Testis (tissue), 3 donors: ENCODE results near the gene MTERF4. TPM values are rescaled to one million over a fixed set of nuclear protein-coding genes. Genes with fewer than 3 reads are reported as not detected.

Experiments used
- DNase-seq: peaks from one replicate; pipeline ENCODE4 v3.0.0-alpha.2; 2019
- H3K27ac ChIP-seq, 2 donors: fragments of 200-600 bp; sonication (generic); one replicate each; pipeline ENCODE4 v1.5.1; 2019
- H3K27me3 ChIP-seq: fragments of 200-600 bp; sonication (generic); one replicate; pipeline ENCODE4 v1.5.1; 2019
- H3K36me3 ChIP-seq: fragments of 200-600 bp; sonication (generic); one replicate; pipeline ENCODE4 v1.5.1; 2017; ENCODE audit warnings: low read depth; ENCODE audit errors: missing control alignments
- H3K4me1 ChIP-seq: fragments of 200-600 bp; sonication (generic); one replicate; pipeline ENCODE4 v1.5.1; 2019
- H3K4me3 ChIP-seq, 2 donors: fragments of 200-600 bp; sonication (generic); one replicate each; pipeline ENCODE4 v1.5.1; 2017 to 2019
- H3K9me3 ChIP-seq: fragments of 200-600 bp; sonication (generic); one replicate; pipeline ENCODE4 v1.5.1; 2017
- POLR2A ChIP-seq: fragments of 450-650 bp; IDR thresholded peaks from one replicate; pipeline ENCODE4 v1.6.1; 2017; ENCODE audit warnings: antibody characterized with exemption, mild to moderate bottlenecking, moderate library complexity
- WGBS, 2 donors: methylation state at CpG; one replicate each; pipeline ENCODE4 v1.1.5; 2018; 5-methylcytosine and 5-hydroxymethylcytosine counted together
- intact Hi-C: fragments of 100-400 bp; cut with DNase I; formaldehyde crosslinking; loops from one replicate; pipeline ENCODE4 v1.15.1; 2023; ENCODE audit warnings: low total_unique reads
- polyA plus RNA-seq: library from polyadenylated mRNA; stranded (reverse); fragments of 350-450 nt; fragmentation: Illumina TruSeq; extraction: RNeasy Lipid Tissue Mini Kit (QIAGEN cat#74804); gene quantifications from one replicate; pipeline ENCODE4 v1.2.3, GENCODE V29; 2014; ENCODE audit warnings: low read depth, low replicate concordance; ENCODE audit not compliant: insufficient read depth
- total RNA-seq, 2 donors: library from RNA; depleted of rRNA; stranded (reverse); fragments of >200 nt; gene quantifications; one replicate each; pipeline ENCODE4 v1.2.3, GENCODE V29; 2016
- TF ChIP-seq, protein P1 (sequence below), 3 experiments: fragments of 450-650 bp in 2 of 3; fragments of 200-600 bp in 1 of 3; sonication (generic) in 1 of 3; IDR thresholded peaks; one replicate each; pipeline ENCODE4 v1.5.1; 2016 to 2019; ENCODE audit warnings: antibody characterized with exemption in 3 of 3, mild to moderate bottlenecking in 2 of 3, moderate library complexity in 1 of 3

The MTERF4 gene
- total and polyA plus RNA-seq, 3 donors from 2014 or later = 26.4 to 40.6 (median 37.3) TPM

DNA sequence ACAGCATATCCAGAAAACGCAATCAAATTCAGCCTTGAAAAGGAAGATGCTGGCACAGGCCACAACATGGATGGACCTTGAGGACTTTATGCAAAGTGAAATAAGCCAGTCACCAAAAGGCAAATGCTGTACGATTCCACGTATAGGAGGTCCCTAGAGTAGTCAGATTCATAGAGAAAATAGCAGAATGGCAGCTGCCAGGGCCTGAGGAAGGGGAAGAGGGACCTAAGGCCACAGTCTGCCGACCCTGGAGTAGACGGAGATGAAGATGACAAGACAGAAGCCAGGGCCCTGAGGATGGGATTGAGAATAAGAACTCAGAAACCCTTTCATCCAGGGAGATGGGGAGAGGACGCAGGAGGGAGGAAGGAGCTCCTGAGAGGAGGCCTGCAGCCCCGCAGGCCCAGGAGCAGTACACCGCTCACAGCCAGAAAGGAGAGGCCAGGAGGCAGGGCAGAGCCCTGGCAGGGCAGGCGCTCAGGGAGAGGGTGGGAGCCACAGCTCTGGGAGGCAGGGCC lies 8.1 kb upstream of the MTERF4 start:
- H3K9me3 ChIP-seq = no peaks in the 10 kb centered on the region
- H3K4me1 ChIP-seq = no peaks in the 10 kb centered on the region
- no peak for DNase-seq
- H3K4me3 ChIP-seq = no peak overlapping the region
- no peaks in the 10 kb centered on the region for H3K36me3 ChIP-seq
- WGBS, 2 donors = 91 to 93% methylated on average over 9 of the region's 9 CpGs
- no peak for TF ChIP-seq POLR2A
- TF ChIP-seq, protein P1, sequence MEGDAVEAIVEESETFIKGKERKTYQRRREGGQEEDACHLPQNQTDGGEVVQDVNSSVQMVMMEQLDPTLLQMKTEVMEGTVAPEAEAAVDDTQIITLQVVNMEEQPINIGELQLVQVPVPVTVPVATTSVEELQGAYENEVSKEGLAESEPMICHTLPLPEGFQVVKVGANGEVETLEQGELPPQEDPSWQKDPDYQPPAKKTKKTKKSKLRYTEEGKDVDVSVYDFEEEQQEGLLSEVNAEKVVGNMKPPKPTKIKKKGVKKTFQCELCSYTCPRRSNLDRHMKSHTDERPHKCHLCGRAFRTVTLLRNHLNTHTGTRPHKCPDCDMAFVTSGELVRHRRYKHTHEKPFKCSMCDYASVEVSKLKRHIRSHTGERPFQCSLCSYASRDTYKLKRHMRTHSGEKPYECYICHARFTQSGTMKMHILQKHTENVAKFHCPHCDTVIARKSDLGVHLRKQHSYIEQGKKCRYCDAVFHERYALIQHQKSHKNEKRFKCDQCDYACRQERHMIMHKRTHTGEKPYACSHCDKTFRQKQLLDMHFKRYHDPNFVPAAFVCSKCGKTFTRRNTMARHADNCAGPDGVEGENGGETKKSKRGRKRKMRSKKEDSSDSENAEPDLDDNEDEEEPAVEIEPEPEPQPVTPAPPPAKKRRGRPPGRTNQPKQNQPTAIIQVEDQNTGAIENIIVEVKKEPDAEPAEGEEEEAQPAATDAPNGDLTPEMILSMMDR (IDR thresholded peaks at IDR 0.05) = no peak
- intact Hi-C loops = no loop called here
- H3K27ac ChIP-seq = no peak overlapping the region
- no peaks in the 10 kb centered on the region for H3K27me3 ChIP-seq

DNA sequence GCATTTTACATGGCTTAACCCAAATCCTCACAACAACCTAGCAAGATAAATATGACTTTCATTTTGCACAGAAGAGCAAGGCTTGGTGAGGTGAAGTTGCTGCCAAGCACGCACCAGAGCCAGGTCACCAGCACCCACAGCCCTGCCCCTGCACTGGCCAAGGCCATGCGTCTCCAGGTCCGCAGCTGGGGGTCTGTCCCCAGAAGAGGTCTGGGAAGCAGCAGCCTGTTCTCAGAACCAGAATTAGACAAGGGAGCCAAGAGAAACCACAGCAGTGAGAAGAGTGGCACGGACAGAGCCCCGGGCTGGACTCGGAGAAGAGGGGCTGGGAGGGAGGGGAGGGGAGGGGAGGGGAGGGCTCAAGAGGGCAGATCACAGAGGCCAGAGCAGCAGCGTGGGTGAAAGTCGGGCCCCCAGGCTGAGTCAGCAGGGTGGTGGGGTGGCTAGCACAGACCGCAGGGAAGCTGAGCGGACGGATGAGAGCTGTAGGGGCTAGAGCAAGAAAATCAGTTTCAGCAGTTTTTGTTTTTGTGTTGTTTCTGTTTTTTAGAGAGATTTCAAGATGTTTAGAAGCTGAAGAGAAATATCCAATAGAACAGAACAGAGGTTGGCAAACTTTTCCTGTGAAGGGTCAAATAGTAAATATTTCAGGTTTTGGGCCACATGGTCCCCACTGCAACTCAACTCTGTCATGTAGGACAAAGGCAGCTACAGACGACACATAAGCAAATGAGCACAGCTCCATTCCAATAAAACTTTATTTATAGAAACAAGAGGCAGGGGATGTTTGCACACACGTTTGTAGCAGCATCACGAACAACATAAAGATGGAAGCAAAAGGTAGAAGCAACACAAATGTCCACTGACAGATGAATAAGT lies 7.4 kb upstream of the MTERF4 start:
- DNase-seq = no peak
- Histone ChIP-seq H3K27ac (no peak overlapping the region), H3K4me3 (no peak overlapping the region), H3K4me1 (no peaks in the 10 kb centered on the region), H3K9me3 (no peaks in the 10 kb centered on the region), H3K27me3 (no peaks in the 10 kb centered on the region), H3K36me3 (no peaks in the 10 kb centered on the region)
- TF ChIP-seq POLR2A = no peak
- TF ChIP-seq, protein P1 (IDR thresholded peaks at IDR 0.05) = no peak
- intact Hi-C loops = no loop called here
- WGBS, 2 donors = 90 to 95% methylated on average over 14 of the region's 14 CpGs

DNA sequence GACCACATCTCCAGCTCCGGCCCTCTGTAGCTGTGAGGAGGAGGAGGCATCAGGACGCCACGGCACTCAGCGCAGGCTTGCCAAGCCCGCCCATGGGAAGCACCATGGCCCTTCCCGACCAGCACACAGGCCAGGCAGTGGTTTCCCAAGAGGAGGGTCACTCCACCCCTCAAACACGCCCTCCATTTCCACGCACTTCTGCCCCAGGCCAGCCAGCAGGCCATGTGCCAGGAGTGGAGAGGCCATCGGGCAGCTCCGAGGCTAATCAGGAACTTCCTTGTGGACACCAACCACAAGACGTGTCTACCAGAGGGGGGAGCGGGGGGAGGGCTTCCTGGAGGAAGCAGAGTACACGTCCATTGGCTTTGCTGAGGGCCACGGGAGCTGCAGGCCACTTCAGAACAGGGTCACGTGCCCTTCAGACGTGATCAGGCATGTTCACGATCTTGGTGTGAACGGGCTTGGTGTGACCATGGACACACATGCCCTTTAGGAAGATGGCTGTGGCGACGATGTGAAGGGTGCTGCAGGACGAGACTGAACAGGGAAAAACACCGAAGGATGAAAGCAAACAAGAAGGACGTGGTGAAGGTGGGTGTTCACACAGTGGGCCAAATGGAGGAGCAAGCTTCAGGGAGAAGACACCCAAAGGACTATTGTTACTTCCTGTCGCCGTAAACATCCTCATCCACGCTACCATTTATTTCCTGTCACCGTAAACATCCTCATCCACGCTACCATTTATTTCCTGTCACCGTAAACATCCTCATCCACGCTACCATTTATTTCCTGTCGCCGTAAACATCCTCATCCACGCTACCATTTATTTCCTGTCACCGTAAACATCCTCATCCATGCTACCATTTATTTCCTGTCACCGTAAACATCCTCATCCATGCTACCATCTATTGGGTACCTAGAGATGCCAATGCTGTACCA lies 6.5 kb upstream of the MTERF4 start:
- H3K27ac ChIP-seq = no peak overlapping the region
- DNase-seq = peak; percentile 11
- no peak overlapping the region for H3K4me3 ChIP-seq
- no peaks in the 10 kb centered on the region for H3K36me3 ChIP-seq
- 85 to 90% methylated on average over 34 to 35 of the region's 35 CpGs for WGBS, 2 donors
- no peaks in the 10 kb centered on the region for H3K27me3 ChIP-seq
- TF ChIP-seq, protein P1 (IDR thresholded peaks at IDR 0.05) = no peak
- TF ChIP-seq POLR2A = no peak
- no peaks in the 10 kb centered on the region for H3K9me3 ChIP-seq
- intact Hi-C loops = no loop called here
- H3K4me1 ChIP-seq = peaks cover under 1% of the 10 kb centered on the region

DNA sequence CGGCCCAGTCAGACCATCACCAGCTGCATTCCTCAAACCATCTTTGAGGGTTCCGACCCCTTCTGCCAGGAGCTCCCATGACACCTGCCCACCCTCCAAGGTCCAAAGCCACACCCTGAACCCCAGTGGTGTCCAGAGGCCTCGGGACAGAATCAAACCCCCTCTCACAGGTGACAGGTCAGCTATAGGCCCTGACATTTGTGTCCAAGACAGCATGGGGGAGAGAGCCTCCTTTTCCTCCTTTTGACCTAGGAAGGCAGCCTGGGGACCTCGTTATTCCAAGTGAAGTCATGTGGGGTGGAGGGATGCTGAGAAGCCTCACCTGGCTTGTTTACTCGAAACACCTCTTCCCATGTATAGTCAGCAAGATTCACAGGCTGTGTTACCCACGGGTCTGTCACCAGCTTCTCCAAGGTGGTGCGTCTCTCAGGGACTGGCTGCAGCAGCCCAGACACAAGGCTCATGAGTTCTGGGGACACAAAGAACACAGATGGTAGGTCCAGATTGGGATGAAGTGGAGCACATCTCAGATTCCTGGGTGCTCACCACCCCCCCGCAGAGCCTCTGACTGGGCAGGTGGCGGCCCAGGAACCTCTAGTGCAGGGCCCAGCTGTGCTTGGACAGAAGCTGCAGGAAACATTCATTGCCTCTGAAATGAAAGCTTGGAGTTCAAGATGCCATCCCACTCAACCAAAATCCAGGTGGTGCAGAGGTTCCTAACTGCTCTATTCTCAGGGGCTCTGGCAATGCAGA lies 5.1 kb upstream of the MTERF4 start:
- Histone ChIP-seq H3K27ac (no peak overlapping the region), H3K36me3 (no peaks in the 10 kb centered on the region), H3K9me3 (no peaks in the 10 kb centered on the region), H3K27me3 (no peaks in the 10 kb centered on the region), H3K4me1 (peaks cover 8% of the 10 kb centered on the region), H3K4me3 (no peak overlapping the region)
- 93 to 94% methylated on average over 8 to 9 of the region's 9 CpGs for WGBS, 2 donors
- DNase-seq = no peak
- TF ChIP-seq POLR2A = no peak
- TF ChIP-seq, protein P1 (IDR thresholded peaks at IDR 0.05) = no peak
- intact Hi-C loops = no loop called here
